Measurements from ENCODE around the gene CAMTA2.

GRCh38 chr17:5022171-5022711 is 34.8 kb upstream of the CAMTA2 start:
- TF ChIP-seq CTCF (IDR thresholded peaks at IDR 0.05) (no peak), POLR2A (IDR thresholded peaks at IDR 0.05) (no peak)

Data from body of pancreas (tissue), 4 donors.